Gastroesophageal sphincter (tissue), 3 donors: ENCODE results near the gene AGFG2.

Experiments
- EP300 ChIP-seq: sonication (generic); formaldehyde crosslinking; IDR thresholded peaks from one replicate; pipeline ENCODE4 v1.6.1; 2017; ENCODE audit warnings: antibody characterized with exemption, mild to moderate bottlenecking
- POLR2A ChIP-seq, 2 donors: fragments of 450-650 bp; IDR thresholded peaks; one replicate each; pipeline ENCODE4 v1.6.1; 2017; ENCODE audit warnings: antibody characterized with exemption in 2 of 2, mild to moderate bottlenecking in 2 of 2, moderate library complexity in 1 of 2
- POLR2AphosphoS5 ChIP-seq: sonication (generic); formaldehyde crosslinking; IDR thresholded peaks from one replicate; pipeline ENCODE4 v1.6.1; 2017; ENCODE audit warnings: antibody characterized with exemption
- TF ChIP-seq, protein P1 (sequence below), 4 experiments: fragments of 200-600 bp in 2 of 4; fragments of 450-650 bp in 2 of 4; sonication (generic) in 1 of 4; IDR thresholded peaks; one replicate each; pipeline ENCODE4 v1.5.1; 2017 to 2019; ENCODE audit warnings: antibody characterized with exemption in 4 of 4, mild to moderate bottlenecking in 2 of 4, moderate library complexity in 2 of 4

DNA sequence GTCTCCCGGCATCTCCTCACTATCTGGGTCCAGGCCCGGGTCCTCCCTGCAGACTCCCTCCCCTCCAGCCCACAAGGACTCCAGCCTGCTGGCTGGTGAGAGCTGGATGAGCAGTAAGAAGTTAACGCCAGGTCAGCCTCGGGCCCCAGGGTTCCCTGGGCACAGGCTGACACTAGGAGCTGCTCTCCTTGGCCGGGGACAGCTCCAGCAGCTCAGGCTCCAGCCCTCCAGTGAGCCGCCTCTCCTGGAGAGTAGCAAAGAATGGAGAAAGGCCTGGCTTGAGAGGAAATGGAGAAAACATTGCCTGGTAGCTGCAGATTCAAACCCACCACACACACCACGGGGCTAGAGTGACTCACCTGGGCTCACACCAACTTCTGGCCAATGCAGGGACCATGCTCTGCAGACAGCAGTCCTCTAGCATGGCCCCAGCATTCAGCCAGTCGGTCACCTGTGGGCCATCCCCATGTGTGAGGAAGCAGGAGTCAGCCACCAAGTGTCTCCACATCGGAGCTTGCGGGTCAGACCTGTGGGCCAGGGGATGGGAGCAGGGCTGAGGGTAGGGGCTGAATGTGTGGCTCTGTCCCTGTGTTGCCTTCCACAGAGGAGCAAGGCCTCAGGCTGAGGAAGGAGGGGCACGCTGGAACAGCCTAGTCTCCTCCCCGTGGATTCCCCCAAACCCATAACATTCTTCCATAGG, 28.2 kb downstream of the AGFG2 start:
- no peak for TF ChIP-seq POLR2AphosphoS5
- TF ChIP-seq, protein P1, sequence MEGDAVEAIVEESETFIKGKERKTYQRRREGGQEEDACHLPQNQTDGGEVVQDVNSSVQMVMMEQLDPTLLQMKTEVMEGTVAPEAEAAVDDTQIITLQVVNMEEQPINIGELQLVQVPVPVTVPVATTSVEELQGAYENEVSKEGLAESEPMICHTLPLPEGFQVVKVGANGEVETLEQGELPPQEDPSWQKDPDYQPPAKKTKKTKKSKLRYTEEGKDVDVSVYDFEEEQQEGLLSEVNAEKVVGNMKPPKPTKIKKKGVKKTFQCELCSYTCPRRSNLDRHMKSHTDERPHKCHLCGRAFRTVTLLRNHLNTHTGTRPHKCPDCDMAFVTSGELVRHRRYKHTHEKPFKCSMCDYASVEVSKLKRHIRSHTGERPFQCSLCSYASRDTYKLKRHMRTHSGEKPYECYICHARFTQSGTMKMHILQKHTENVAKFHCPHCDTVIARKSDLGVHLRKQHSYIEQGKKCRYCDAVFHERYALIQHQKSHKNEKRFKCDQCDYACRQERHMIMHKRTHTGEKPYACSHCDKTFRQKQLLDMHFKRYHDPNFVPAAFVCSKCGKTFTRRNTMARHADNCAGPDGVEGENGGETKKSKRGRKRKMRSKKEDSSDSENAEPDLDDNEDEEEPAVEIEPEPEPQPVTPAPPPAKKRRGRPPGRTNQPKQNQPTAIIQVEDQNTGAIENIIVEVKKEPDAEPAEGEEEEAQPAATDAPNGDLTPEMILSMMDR (IDR thresholded peaks at IDR 0.05) = no peak
- no peak for TF ChIP-seq EP300
- TF ChIP-seq POLR2A (IDR thresholded peaks at IDR 0.05) = no peak
